ENCODE data around the gene PAQR9. TPM values are rescaled to one million over a fixed set of nuclear protein-coding genes. Genes with fewer than 3 reads are reported as not detected.

The PAQR9 gene
- total and polyA plus RNA-seq, 2 donors (not counting 1 experiment from before 2014, with no cell fraction given), result not detected

DNA sequence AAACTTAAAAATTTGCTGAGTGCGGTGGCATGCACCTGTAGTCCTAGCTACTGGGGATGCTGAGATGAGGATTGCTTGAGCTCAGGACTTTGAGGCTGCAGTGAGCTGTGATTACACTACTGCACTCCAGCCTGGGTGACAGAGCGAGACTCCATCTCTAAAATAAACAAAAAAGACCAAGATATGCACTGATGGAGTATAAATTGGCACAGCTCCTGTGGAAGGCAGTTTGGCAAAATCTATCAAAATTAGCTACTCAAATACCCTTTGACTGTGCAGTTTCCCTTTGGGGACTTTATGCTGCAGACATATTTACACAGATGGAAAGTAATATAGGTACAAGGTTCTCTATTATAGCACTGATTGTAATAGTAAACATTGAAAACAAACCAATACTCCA, 19.8 kb upstream of the PAQR9 start:
- H3K4me3 ChIP-seq (replicated peaks in 1 of 4; ENCODE audit: control extremely low read depth in 1 of 4, insufficient read depth in 1 of 4, low read depth in 3 of 4, low read length in 4 of 4), result no peak overlapping the region
- no peak for DNase-seq (ENCODE audit: low read depth in 2 of 2)
- no peaks in the 10 kb centered on the region for H3K79me2 ChIP-seq (ENCODE audit: control insufficient read depth, insufficient read depth, low read length)
- no peaks in the 10 kb centered on the region for H3K4me1 ChIP-seq (ENCODE audit: control insufficient read depth, extremely low read depth, insufficient read depth, low read length)
- H3K36me3 ChIP-seq (ENCODE audit: control insufficient read depth, insufficient read depth, low read length), result no peaks in the 10 kb centered on the region
- H3K4me2 ChIP-seq (ENCODE audit: extremely low read depth, insufficient read depth, low read length), result no peak overlapping the region
- H2AFZ ChIP-seq (ENCODE audit: low read length), result no peak overlapping the region
- H3K9ac ChIP-seq (ENCODE audit: insufficient read depth, low read length), result no peak overlapping the region
- no peaks in the 10 kb centered on the region for H4K20me1 ChIP-seq (ENCODE audit: control insufficient read depth, extremely low read depth, insufficient read depth, low read length)
- H3K9me3 ChIP-seq (ENCODE audit: control insufficient read depth, insufficient read depth, low read depth, low read length), result no peaks in the 10 kb centered on the region
- TF ChIP-seq EZH2 (IDR thresholded peaks at IDR 0.05; ENCODE audit: low read length, missing control alignments), result no peak
- TF ChIP-seq, protein P1, sequence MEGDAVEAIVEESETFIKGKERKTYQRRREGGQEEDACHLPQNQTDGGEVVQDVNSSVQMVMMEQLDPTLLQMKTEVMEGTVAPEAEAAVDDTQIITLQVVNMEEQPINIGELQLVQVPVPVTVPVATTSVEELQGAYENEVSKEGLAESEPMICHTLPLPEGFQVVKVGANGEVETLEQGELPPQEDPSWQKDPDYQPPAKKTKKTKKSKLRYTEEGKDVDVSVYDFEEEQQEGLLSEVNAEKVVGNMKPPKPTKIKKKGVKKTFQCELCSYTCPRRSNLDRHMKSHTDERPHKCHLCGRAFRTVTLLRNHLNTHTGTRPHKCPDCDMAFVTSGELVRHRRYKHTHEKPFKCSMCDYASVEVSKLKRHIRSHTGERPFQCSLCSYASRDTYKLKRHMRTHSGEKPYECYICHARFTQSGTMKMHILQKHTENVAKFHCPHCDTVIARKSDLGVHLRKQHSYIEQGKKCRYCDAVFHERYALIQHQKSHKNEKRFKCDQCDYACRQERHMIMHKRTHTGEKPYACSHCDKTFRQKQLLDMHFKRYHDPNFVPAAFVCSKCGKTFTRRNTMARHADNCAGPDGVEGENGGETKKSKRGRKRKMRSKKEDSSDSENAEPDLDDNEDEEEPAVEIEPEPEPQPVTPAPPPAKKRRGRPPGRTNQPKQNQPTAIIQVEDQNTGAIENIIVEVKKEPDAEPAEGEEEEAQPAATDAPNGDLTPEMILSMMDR (conservative IDR thresholded peaks at IDR 0.05 in 1 of 2, IDR thresholded peaks at IDR 0.05 in 1 of 2; ENCODE audit: low read depth in 1 of 2, low read length in 2 of 2), result no peak
- H3K27me3 ChIP-seq (ENCODE audit: control insufficient read depth, insufficient read depth, low read length), result no peaks in the 10 kb centered on the region
- H3K27ac ChIP-seq (ENCODE audit: insufficient read depth, low read length), result no peak overlapping the region

DNA sequence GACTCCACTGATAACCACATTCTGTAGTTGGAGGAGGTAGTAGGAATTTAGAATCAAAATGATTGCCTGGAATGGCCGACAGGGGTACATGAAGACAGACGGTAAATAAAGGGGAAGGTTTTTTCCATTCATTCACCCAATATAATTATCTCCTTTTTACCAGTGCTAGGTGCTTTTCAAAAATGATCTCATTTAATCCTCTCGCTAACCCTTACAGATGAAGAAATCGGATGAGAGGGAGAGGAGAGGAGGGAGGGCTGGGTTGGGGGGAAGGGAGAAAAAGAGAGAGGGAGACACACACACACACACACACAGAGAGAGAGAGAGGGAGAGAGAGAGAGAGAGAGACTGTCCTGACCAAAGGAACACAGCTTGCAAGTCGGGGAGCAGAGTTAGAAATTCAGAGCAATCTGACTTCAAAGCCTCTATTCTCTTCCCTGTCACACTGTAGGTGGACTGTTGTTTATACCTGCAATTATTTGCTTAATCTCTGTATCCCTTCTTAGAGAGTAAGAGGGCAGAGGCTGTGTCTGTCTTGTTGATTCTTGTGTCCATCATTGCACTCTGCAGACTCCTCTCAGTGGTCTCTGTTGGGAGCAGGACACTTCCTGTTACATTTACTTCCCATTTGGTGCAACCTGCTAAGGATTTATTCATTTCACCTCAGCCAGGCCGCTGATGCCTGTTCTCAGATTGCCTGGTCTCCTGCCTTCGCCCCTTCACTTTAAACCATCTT, 18.7 kb upstream of the PAQR9 start:
- no peaks in the 10 kb centered on the region for H3K9me3 ChIP-seq (ENCODE audit: control insufficient read depth, insufficient read depth, low read depth, low read length)
- H3K9ac ChIP-seq (ENCODE audit: insufficient read depth, low read length), result no peak overlapping the region

DNA sequence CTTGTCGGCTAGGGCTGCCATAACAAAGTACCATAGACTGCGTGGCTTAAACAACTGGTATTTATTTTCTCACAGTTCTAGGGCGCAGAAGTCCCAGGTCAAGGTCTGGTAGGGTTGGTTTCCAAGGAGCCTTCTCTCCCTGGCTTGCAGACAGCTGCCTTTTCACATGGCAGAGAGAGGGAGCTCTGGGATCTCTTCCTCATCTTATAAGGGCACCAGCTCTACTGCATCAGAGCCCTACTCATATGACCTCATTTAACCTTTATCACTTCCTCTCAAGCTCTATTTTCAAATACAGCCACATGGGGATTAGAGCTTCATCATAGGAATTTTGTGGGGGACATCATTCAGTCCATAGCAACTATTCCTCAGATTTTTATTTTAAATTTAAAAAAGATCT, 17.6 kb upstream of the PAQR9 start:
- DNase-seq (ENCODE audit: low read depth in 2 of 2), result no peak
- Histone ChIP-seq H3K36me3 (ENCODE audit: control insufficient read depth, insufficient read depth, low read length) (no peaks in the 10 kb centered on the region), H3K4me1 (ENCODE audit: control insufficient read depth, extremely low read depth, insufficient read depth, low read length) (peaks cover 3% of the 10 kb centered on the region), H3K9me3 (ENCODE audit: control insufficient read depth, insufficient read depth, low read depth, low read length) (no peaks in the 10 kb centered on the region), H4K20me1 (ENCODE audit: control insufficient read depth, extremely low read depth, insufficient read depth, low read length) (no peaks in the 10 kb centered on the region), H3K4me2 (ENCODE audit: extremely low read depth, insufficient read depth, low read length) (no peak overlapping the region), H3K9ac (ENCODE audit: insufficient read depth, low read length) (no peak overlapping the region), H3K27me3 (ENCODE audit: control insufficient read depth, insufficient read depth, low read length) (no peaks in the 10 kb centered on the region), H3K79me2 (ENCODE audit: control insufficient read depth, insufficient read depth, low read length) (no peaks in the 10 kb centered on the region), H2AFZ (ENCODE audit: low read length) (no peak overlapping the region), H3K27ac (ENCODE audit: insufficient read depth, low read length) (no peak overlapping the region), H3K4me3 (replicated peaks in 1 of 4; ENCODE audit: control extremely low read depth in 1 of 4, insufficient read depth in 1 of 4, low read depth in 3 of 4, low read length in 4 of 4) (no peak overlapping the region)
- TF ChIP-seq, protein P1 (conservative IDR thresholded peaks at IDR 0.05 in 1 of 2, IDR thresholded peaks at IDR 0.05 in 1 of 2; ENCODE audit: low read depth in 1 of 2, low read length in 2 of 2), result no peak
- no peak for TF ChIP-seq EZH2 (IDR thresholded peaks at IDR 0.05; ENCODE audit: low read length, missing control alignments)

More for the DNA sequence above, 18.7 kb upstream of the PAQR9 start:
- Histone ChIP-seq H3K79me2 (ENCODE audit: control insufficient read depth, insufficient read depth, low read length) (no peaks in the 10 kb centered on the region), H3K36me3 (ENCODE audit: control insufficient read depth, insufficient read depth, low read length) (no peaks in the 10 kb centered on the region), H3K27ac (ENCODE audit: insufficient read depth, low read length) (no peak overlapping the region), H3K27me3 (ENCODE audit: control insufficient read depth, insufficient read depth, low read length) (no peaks in the 10 kb centered on the region), H2AFZ (ENCODE audit: low read length) (no peak overlapping the region), H4K20me1 (ENCODE audit: control insufficient read depth, extremely low read depth, insufficient read depth, low read length) (no peaks in the 10 kb centered on the region), H3K4me3 (replicated peaks in 1 of 4; ENCODE audit: control extremely low read depth in 1 of 4, insufficient read depth in 1 of 4, low read depth in 3 of 4, low read length in 4 of 4) (no peak overlapping the region), H3K4me2 (ENCODE audit: extremely low read depth, insufficient read depth, low read length) (no peak overlapping the region), H3K4me1 (ENCODE audit: control insufficient read depth, extremely low read depth, insufficient read depth, low read length) (no peaks in the 10 kb centered on the region)
- TF ChIP-seq, protein P1 (conservative IDR thresholded peaks at IDR 0.05 in 1 of 2, IDR thresholded peaks at IDR 0.05 in 1 of 2; ENCODE audit: low read depth in 1 of 2, low read length in 2 of 2), result no peak
- TF ChIP-seq EZH2 (IDR thresholded peaks at IDR 0.05; ENCODE audit: low read length, missing control alignments), result no peak
- no peak for DNase-seq (ENCODE audit: low read depth in 2 of 2)
